Measurements from ENCODE around the gene INMT. TPM values are rescaled to one million over a fixed set of nuclear protein-coding genes. Genes with fewer than 3 reads are reported as not detected.

INMT gene
- total and polyA plus RNA-seq, 2 of the 13 experiments (the other 11 are each of a cell fraction or from before 2014, with no cell fraction given): not detected

DNA sequence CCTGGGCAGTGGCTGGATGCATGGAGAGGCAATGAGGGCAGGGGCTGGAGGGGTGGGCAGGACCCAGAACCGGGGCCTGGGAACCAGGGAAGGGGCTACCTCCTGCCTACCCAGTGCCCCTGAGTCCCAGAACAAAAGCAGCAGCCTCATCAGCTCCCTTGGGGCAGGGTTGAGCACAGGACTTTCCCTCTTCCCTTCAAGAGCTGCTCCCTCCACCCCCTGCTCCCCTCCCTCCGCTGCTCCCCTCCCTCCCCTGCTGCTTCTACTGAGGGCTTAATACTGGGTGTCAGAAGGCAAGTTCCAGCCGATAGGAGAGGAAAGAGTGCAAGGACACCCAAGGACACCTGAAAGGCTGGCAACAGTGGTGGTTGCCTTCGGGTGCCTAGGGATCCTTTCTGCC lies 28.2 kb upstream of the INMT start (continued):
- TF ChIP-seq, protein P1, sequence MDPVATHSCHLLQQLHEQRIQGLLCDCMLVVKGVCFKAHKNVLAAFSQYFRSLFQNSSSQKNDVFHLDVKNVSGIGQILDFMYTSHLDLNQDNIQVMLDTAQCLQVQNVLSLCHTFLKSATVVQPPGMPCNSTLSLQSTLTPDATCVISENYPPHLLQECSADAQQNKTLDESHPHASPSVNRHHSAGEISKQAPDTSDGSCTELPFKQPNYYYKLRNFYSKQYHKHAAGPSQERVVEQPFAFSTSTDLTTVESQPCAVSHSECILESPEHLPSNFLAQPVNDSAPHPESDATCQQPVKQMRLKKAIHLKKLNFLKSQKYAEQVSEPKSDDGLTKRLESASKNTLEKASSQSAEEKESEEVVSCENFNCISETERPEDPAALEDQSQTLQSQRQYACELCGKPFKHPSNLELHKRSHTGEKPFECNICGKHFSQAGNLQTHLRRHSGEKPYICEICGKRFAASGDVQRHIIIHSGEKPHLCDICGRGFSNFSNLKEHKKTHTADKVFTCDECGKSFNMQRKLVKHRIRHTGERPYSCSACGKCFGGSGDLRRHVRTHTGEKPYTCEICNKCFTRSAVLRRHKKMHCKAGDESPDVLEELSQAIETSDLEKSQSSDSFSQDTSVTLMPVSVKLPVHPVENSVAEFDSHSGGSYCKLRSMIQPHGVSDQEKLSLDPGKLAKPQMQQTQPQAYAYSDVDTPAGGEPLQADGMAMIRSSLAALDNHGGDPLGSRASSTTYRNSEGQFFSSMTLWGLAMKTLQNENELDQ (CRISPR knock-in tag; IDR thresholded peaks at IDR 0.05; ENCODE audit: borderline replicate concordance): no peak
- TF ChIP-seq ERF (CRISPR knock-in tag; IDR thresholded peaks at IDR 0.05) (no peak), ZNF607 (CRISPR knock-in tag; IDR thresholded peaks at IDR 0.05; ENCODE audit: borderline replicate concordance) (no peak), EEA1 (CRISPR knock-in tag; IDR thresholded peaks at IDR 0.05; ENCODE audit: borderline replicate concordance) (no peak), ZMYM2 (CRISPR knock-in tag; IDR thresholded peaks at IDR 0.05) (no peak)

DNA sequence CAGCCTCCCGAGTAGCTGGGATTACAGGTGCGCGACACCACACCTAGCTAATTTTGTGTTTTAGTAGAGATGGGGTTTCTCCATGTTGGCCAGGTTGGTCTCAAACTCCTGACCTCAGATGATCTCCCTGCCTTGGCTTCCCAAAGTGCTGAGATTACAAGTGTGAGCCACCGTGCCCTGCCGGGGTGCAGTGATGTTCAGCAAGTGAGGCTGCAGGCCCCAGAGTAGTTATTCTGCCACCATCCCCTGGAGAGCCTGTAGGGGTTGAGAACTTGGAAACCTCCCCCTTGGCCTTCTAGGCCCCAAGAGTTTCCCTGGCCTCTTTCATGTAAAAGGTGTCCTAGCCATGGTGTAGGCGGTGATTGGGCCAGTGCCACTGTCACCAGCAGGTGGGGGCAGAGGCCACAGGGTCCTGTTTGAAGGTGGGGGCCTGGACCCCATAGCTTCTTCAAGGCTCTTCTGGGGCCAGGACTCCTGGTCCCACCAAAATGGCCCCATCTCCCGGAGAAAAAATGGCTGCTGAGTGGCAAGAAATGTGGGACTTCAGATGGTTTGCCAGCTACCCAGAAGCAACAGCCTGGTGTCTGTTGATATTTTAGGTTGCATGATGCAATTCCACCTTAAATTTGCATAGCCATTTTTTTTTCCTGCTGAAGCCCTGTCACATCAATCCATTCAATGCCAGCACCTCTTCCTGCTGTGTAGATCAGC lies 25.5 kb upstream of the INMT start:
- no peaks in the 10 kb centered on the region for H3K4me1 ChIP-seq (ENCODE audit: insufficient read depth, low read length)
- H4K20me1 ChIP-seq (ENCODE audit: insufficient read depth, low read length): no peaks in the 10 kb centered on the region
- BruUV-seq (replicated peaks): no TSS peak
- H3K27me3 ChIP-seq (ENCODE audit: control insufficient read depth in 1 of 2, insufficient read depth in 2 of 2, low read length in 2 of 2): peaks cover 4 to 21% of the 10 kb centered on the region in 2 experiments; a peak in 3 of 5 replicates
- POLR2A ChIA-PET: interaction anchor here (0.6 kb wide), 1 partner anchor 43 kb away, joined by 3 read pairs; no protein-coding TSS in a partner anchor
- H3K36me3 ChIP-seq (replicated peaks in 1 of 2; ENCODE audit: control insufficient read depth in 1 of 2, insufficient read depth in 2 of 2, low read length in 2 of 2): no peaks in the 10 kb centered on the region
- H2AFZ ChIP-seq (ENCODE audit: low read length): no peak overlapping the region
- H3K9me3 ChIP-seq (ENCODE audit: low read length): no peaks in the 10 kb centered on the region
- in situ Hi-C loops (cut with HindIII; ENCODE audit: extremely low pct_ligation_motif_present, low pct_unique_long_range_greater_than_20kb) (no loop called here), intact Hi-C loops (cut with micrococcal nuclease; ENCODE audit: unreplicated experiment) (no loop called here)
- no peaks in the 10 kb centered on the region for H3K79me2 ChIP-seq (ENCODE audit: insufficient read depth, low read length)
- no peak for TF ChIP-seq ZNF670 (CRISPR knock-in tag; IDR thresholded peaks at IDR 0.05; ENCODE audit: borderline replicate concordance)
- TF ChIP-seq, protein P2, sequence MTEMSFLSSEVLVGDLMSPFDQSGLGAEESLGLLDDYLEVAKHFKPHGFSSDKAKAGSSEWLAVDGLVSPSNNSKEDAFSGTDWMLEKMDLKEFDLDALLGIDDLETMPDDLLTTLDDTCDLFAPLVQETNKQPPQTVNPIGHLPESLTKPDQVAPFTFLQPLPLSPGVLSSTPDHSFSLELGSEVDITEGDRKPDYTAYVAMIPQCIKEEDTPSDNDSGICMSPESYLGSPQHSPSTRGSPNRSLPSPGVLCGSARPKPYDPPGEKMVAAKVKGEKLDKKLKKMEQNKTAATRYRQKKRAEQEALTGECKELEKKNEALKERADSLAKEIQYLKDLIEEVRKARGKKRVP (CRISPR knock-in tag; IDR thresholded peaks at IDR 0.05): peak in 1 of 2 experiments; percentile 42; a peak in 1 of 4 replicates
- H3K4me2 ChIP-seq (ENCODE audit: low read depth, low read length): no peak overlapping the region
- no peak for ATAC-seq
- CTCF ChIA-PET (ENCODE audit: low intra/inter-chr PET ratio, low total read pairs): no interaction called here
- no peak overlapping the region for H3K9ac ChIP-seq (ENCODE audit: insufficient read depth, low read depth, low read length)
- no peak for FAIRE-seq
- 94% methylated on average over 2 of the region's 7 CpGs for WGBS (ENCODE audit: low lambda C conversion rate)
- no peak for DNase-seq (ENCODE audit: low spot score)
- H3K4me3 ChIP-seq (replicated peaks in 1 of 3; ENCODE audit: insufficient read depth in 1 of 3, low read depth in 2 of 3, low read length in 3 of 3): no peak overlapping the region
- no peak overlapping the region for H3K27ac ChIP-seq (ENCODE audit: extremely low read length, insufficient read depth, low read length)
